ENCODE measurements around the gene METTL26. TPM values are rescaled to one million over a fixed set of nuclear protein-coding genes. Genes with fewer than 3 reads are reported as not detected.
"Not testable (repeated sequence)": the region's sequence is repeated elsewhere in the genome, so short reads cannot be mapped to it uniquely, and the experiment has no call there.

METTL26 gene
- total RNA-seq, 1 donor from 2014 or later, result 48.7 TPM

GRCh38 chr16:598823-599739 lies 37.0 kb downstream of the METTL26 start:
- no peak overlapping the region for H3K4me3 Mint-ChIP-seq
- DNase-seq, result no peak
- CTCF ChIA-PET, result interaction anchor here (0.7 kb wide), 1 partner anchor 11 kb away, joined by 3 read pairs; no protein-coding TSS in a partner anchor
- no peak for TF ChIP-seq CTCF (IDR thresholded peaks at IDR 0.05)
- ATAC-seq (ENCODE audit: low read depth), result no peak
- H3K36me3 Mint-ChIP-seq (ENCODE audit: low read depth), result peaks cover 12% of the 10 kb centered on the region
- H3K9me3 Mint-ChIP-seq, result no peaks in the 10 kb centered on the region
- peaks cover under 1% of the 10 kb centered on the region for H3K4me1 Mint-ChIP-seq
- no peak overlapping the region for H3K27ac Mint-ChIP-seq
- H3K27me3 Mint-ChIP-seq, result no peaks in the 10 kb centered on the region
- intact Hi-C loops (cut with micrococcal nuclease), result no loop called here
- POLR2A ChIA-PET, result interaction anchor here (0.6 kb wide), 1 partner anchor 882 kb away, joined by 5 read pairs; no protein-coding TSS in a partner anchor

GRCh38 chr16:597655-598054 lies 38.5 kb downstream of the METTL26 start:
- CTCF ChIA-PET; H3K27me3 Mint-ChIP-seq; H3K9me3 Mint-ChIP-seq; H3K4me3 Mint-ChIP-seq; intact Hi-C loops (cut with micrococcal nuclease); ATAC-seq (ENCODE audit: low read depth); H3K27ac Mint-ChIP-seq; DNase-seq: not testable (repeated sequence)
- POLR2A ChIA-PET, result interaction anchor here (0.6 kb wide), 1 partner anchor 359 kb away, joined by 6 read pairs; no protein-coding TSS in a partner anchor
- Mint-ChIP-seq H3K4me1 (peaks cover 11% of the 10 kb centered on the region), H3K36me3 (ENCODE audit: low read depth) (peaks cover 12% of the 10 kb centered on the region)

- Mint-ChIP-seq H3K27me3 (no peaks in the 10 kb centered on the region), H3K4me3 (no peak overlapping the region), H3K27ac (no peak overlapping the region), H3K4me1 (peaks cover 19% of the 10 kb centered on the region), H3K36me3 (ENCODE audit: low read depth) (peaks cover 12% of the 10 kb centered on the region), H3K9me3 (no peaks in the 10 kb centered on the region)
- no peak for DNase-seq
- intact Hi-C loops (cut with micrococcal nuclease), result no loop called here
- ATAC-seq (ENCODE audit: low read depth), result no peak
- ChIA-PET CTCF (no interaction called here), POLR2A (no interaction called here)
- TF ChIP-seq CTCF (IDR thresholded peaks at IDR 0.05), result no peak
Measured at GRCh38 chr16:596736-597060, 39.4 kb downstream of the METTL26 start.

DNA sequence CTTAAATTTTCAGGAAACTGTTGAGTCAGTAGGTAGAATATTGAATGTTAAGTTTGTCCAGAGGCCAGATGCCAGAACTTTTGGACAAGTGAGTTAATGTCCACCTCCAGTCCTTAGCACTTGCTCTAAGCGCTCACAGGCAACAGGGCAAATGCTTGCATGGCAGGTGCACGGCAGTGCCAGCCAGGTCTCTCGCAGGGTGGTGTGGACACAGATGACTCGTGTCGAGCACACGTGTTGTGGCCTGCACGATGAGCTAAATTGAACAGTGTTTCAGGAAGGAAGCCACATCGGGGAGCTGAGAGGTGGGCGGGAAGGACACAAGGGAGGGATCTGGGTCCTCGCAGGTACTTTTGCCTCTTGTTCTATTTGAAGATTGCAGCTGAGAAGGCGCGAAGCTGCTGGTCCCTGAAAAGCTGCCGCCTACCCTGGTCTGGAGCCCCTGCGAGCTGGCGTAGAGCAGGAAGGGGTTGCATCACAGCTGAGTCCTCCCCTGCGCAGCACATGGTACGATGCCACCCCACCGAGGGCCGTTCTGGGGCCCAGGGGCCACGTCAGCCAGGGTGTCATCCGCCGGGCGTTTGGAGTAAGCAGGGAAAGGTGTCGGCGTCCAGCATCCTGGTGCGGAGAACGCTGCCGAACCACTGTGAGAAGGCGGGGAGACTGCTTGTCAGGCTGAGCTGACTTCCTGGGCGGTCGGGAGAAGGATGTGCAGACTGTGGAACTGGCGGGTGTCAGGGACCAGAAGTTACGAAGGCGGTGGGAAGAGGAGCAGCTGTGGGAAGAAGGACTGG lies 40.0 kb downstream of the METTL26 start:
- Mint-ChIP-seq H3K36me3 (ENCODE audit: low read depth) (peaks cover 12% of the 10 kb centered on the region), H3K27me3 (no peaks in the 10 kb centered on the region), H3K9me3 (no peaks in the 10 kb centered on the region), H3K4me1 (peaks cover 21% of the 10 kb centered on the region), H3K4me3 (no peak overlapping the region), H3K27ac (no peak overlapping the region)
- no peak for ATAC-seq (ENCODE audit: low read depth)
- ChIA-PET CTCF (no interaction called here), POLR2A (no interaction called here)
- no peak for TF ChIP-seq CTCF (IDR thresholded peaks at IDR 0.05)
- intact Hi-C loops (cut with micrococcal nuclease), result no loop called here
- DNase-seq, result no peak

- POLR2A ChIA-PET, result no interaction called here
- no peaks in the 10 kb centered on the region for H3K9me3 Mint-ChIP-seq
- peaks cover 28% of the 10 kb centered on the region for H3K4me1 Mint-ChIP-seq
- DNase-seq (no peak), ATAC-seq (ENCODE audit: low read depth) (no peak)
- H3K27ac Mint-ChIP-seq, result no peak overlapping the region
- CTCF ChIA-PET, result no interaction called here
- TF ChIP-seq CTCF (IDR thresholded peaks at IDR 0.05), result no peak
- H3K4me3 Mint-ChIP-seq, result no peak overlapping the region
- peaks cover 12% of the 10 kb centered on the region for H3K36me3 Mint-ChIP-seq (ENCODE audit: low read depth)
- intact Hi-C loops (cut with micrococcal nuclease), result no loop called here
- no peaks in the 10 kb centered on the region for H3K27me3 Mint-ChIP-seq
Measured at GRCh38 chr16:595094-595528, 41.0 kb downstream of the METTL26 start.
